Prostate gland (tissue), 2 donors: Measurements from ENCODE around the gene TBC1D5.

Experiments used
- CTCF ChIP-seq, 4 experiments: fragments of 200-600 bp in 2 of 4; fragments of 450-650 bp in 2 of 4; sonication (generic) in 2 of 4; IDR thresholded peaks; 1 replicate in 3 of 4; 2 replicates in 1 of 4; pipeline ENCODE4 v1.5.1; 2016 to 2019; ENCODE audit warnings: antibody characterized with exemption in 4 of 4, mild to moderate bottlenecking in 2 of 4, moderate library complexity in 2 of 4
- POLR2A ChIP-seq: fragments of 450-650 bp; IDR thresholded peaks from one replicate; pipeline ENCODE4 v1.6.1; 2016; ENCODE audit warnings: antibody characterized with exemption, mild to moderate bottlenecking
- POLR2AphosphoS5 ChIP-seq: sonication (generic); formaldehyde crosslinking; IDR thresholded peaks from one replicate; pipeline ENCODE4 v1.6.1; 2017; ENCODE audit warnings: antibody characterized with exemption

DNA sequence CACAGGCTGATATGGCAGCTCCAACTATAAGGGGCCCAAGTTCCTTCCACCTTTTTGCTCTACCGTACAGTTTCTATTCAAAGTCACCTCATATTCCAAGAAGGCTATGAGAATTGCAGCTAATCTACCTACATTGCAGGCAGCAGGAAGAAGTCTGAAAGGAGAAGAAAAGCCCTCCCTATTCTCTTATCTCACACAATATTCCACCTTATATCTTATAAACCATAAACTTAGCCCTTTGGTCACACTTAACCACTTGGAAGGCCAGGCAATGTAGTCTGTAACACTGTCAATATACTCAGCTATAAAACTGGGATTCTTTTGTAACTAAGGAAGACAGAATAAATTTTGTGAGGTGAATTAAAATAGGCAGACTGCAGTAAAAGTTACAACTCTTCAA is 54.9 kb downstream of the TBC1D5 start:
- TF ChIP-seq CTCF (IDR thresholded peaks at IDR 0.05) = no peak
- no peak for TF ChIP-seq POLR2A
- TF ChIP-seq POLR2AphosphoS5 = no peak
